CD8-positive, alpha-beta memory T cell (primary cell): ENCODE data around the gene SCGB1C2. TPM values are rescaled to one million over a fixed set of nuclear protein-coding genes. Genes with fewer than 3 reads are reported as not detected.
"Not testable (repeated sequence)": the region's sequence is repeated elsewhere in the genome, so short reads cannot be mapped to it uniquely, and the experiment has no call there.

Experiments used
- CTCF ChIA-PET: fragments of 350-600 bp; sonication (Branson Sonifier 250); formaldehyde crosslinking; loops from one replicate; lab custom pipeline; 2021; ENCODE audit warnings: antibody characterized with exemption; lab: Charles Lee
- POLR2A ChIA-PET: fragments of 350-600 bp; sonication (Branson Sonifier 250); formaldehyde crosslinking; loops from one replicate; lab custom pipeline; 2021; ENCODE audit warnings: antibody characterized with exemption; lab: Charles Lee
- DNase-seq, 5 donors: peaks; one replicate each; pipeline versions ENCODE4 v3.0.0 to v3.0.0-alpha.2; 2020 to 2022; ENCODE audit warnings: mixed read lengths in 1 of 5
- H3K27ac ChIP-seq: one replicate; pipeline ENCODE4 v1.7.0; 2013; ENCODE audit warnings: low read depth, mild to moderate bottlenecking, low read length, moderate library complexity
- H3K27me3 ChIP-seq: 2 replicates; pipeline ENCODE4 v1.7.0; 2013; ENCODE audit warnings: low read length, mild to moderate bottlenecking; ENCODE audit not compliant: insufficient read depth, poor library complexity, severe bottlenecking
- H3K36me3 ChIP-seq: 2 replicates; pipeline ENCODE4 v1.7.0; 2013; ENCODE audit warnings: mild to moderate bottlenecking, low read length, moderate library complexity; ENCODE audit not compliant: insufficient read depth
- H3K4me1 ChIP-seq: 2 replicates; pipeline ENCODE4 v1.7.0; 2013; ENCODE audit warnings: mild to moderate bottlenecking, low read length, moderate library complexity; ENCODE audit not compliant: insufficient read depth
- H3K4me3 ChIP-seq: 2 replicates; pipeline ENCODE4 v1.7.0; 2013; ENCODE audit warnings: mild to moderate bottlenecking, low read length
- H3K9me3 ChIP-seq: 2 replicates; pipeline ENCODE4 v1.7.0; 2013; ENCODE audit warnings: mild to moderate bottlenecking, low read length
- H3K27ac Mint-ChIP-seq, 8 donors: one replicate each; pipeline ENCODE4 v1.8.0; 2020 to 2021; ENCODE audit warnings: mixed read lengths in 8 of 8, mild to moderate bottlenecking in 6 of 8, inconsistent platforms in 3 of 8, moderate library complexity in 3 of 8
- H3K27me3 Mint-ChIP-seq, 2 donors: one replicate each; pipeline ENCODE4 v1.8.0; 2020 to 2021; ENCODE audit warnings: mixed read lengths in 2 of 2, mild to moderate bottlenecking in 1 of 2, moderate library complexity in 1 of 2
- H3K36me3 Mint-ChIP-seq, 3 donors: one replicate each; pipeline ENCODE4 v1.8.0; 2020 to 2021; ENCODE audit warnings: mixed read lengths in 3 of 3, inconsistent platforms in 1 of 3, mild to moderate bottlenecking in 1 of 3
- H3K4me1 Mint-ChIP-seq, 3 donors: one replicate each; pipeline ENCODE4 v1.8.0; 2020 to 2021; ENCODE audit warnings: mixed read lengths in 3 of 3, inconsistent platforms in 1 of 3, mild to moderate bottlenecking in 1 of 3
- H3K4me3 Mint-ChIP-seq, 7 donors: one replicate each; pipeline ENCODE4 v1.8.0; 2020 to 2021; ENCODE audit warnings: mixed read lengths in 7 of 7, mild to moderate bottlenecking in 6 of 7, moderate library complexity in 4 of 7, inconsistent platforms in 2 of 7
- H3K9me3 Mint-ChIP-seq, 5 donors: one replicate each; pipeline ENCODE4 v1.8.0; 2020 to 2022; ENCODE audit warnings: mixed read lengths in 5 of 5, mild to moderate bottlenecking in 3 of 5, moderate library complexity in 2 of 5, inconsistent platforms in 1 of 5
- polyA plus RNA-seq: library from polyadenylated mRNA; unstranded; fragments of 300-500 nt; fragmentation: Illumina TruSeq; gene quantifications from one replicate; pipeline ENCODE4 v1.2.3, GENCODE V29; 2021
- total RNA-seq, 2 experiments: library from RNA; stranded (reverse); gene quantifications; one replicate each; pipeline ENCODE4 v1.2.3, GENCODE V29; 2021

Gene SCGB1C2
- total RNA-seq (not detected), polyA plus RNA-seq (not detected)

DNA sequence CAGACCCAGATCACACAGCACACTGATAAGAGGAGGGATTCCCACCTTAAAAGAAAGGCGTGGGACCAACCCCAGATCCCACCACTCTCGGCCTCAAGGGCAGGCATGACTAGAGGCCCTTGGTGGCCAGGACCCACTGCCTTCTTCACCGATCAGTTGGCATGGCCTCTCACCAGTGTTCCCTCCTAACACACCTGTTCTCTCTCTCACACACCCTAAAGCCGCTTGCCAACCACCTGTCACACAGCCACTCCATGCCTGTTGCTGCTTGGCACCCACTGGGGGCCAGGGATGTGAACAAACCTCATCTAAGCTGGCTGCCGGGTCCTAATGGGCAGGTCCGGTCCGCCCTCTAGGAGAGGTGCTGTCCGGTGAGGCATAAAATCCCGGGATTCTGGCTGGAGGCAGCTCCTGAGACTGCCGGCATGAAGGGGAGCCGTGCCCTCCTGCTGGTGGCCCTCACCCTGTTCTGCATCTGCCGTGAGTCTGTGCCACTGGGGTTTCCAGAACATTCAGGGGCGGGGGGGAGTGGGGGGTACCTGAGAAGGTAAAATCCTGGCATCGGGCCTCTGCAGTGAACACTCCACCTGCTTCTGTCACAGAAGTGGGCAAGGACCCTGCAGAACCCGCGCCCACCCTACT, at the start of gene SCGB1C2:
SCGB1C2 (plus strand) TSS at position 404 of the 642 bp plus-strand sequence; CDS start at position 426, 22 bp downstream.
- DNase-seq, H3K4me3 ChIP-seq, H3K36me3 Mint-ChIP-seq, POLR2A ChIA-PET, H3K9me3 ChIP-seq, H3K27ac ChIP-seq, H3K27me3 Mint-ChIP-seq, H3K27me3 ChIP-seq, H3K4me1 Mint-ChIP-seq, H3K9me3 Mint-ChIP-seq, H3K4me1 ChIP-seq, H3K36me3 ChIP-seq, CTCF ChIA-PET: not testable (repeated sequence)
- Mint-ChIP-seq H3K27ac (peak within 1 kb of the TSS in 2 of 8 donors; percentile 4 to 48), H3K4me3 (peak within 1 kb of the TSS in 1 of 7 donors; percentile 56)

GRCh38 chr17:113111-113510, 24.3 kb upstream of the SCGB1C2 start:
- H3K27ac Mint-ChIP-seq, H3K4me1 Mint-ChIP-seq, H3K4me1 ChIP-seq, POLR2A ChIA-PET, H3K27me3 Mint-ChIP-seq, H3K36me3 Mint-ChIP-seq, H3K27ac ChIP-seq, H3K9me3 ChIP-seq, H3K27me3 ChIP-seq, DNase-seq, H3K36me3 ChIP-seq, H3K9me3 Mint-ChIP-seq, H3K4me3 Mint-ChIP-seq, H3K4me3 ChIP-seq, CTCF ChIA-PET: not testable (repeated sequence)

DNA sequence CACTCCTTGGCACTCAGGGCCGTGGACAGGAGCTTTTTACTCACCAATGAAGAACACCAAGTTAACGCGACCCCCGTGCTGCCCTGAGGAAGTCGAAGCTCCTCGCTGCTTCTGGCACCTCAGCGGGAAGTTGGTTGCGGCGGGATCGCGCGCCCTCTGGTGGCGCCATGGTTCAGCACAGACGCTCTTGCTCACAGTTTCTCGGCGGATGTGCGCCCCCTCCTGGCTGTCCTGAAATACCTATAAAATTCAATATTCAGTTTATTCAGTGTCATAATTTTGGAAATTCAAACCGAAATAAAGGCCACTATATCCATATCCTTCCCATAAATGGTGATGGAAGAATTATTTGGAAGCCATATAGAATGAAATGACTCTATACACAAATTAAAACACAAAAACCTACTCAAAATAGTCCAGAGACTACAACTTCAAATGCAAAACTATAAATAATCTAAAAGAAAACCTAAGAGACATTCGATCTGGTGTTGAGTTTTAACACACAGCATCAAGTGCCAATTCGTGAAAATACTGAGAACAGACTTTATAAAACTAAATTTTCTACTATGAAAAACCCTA, 18.9 kb upstream of the SCGB1C2 start:
- peak in 2 of 5 donors; percentile 64 to 68 for DNase-seq
- H3K27me3 Mint-ChIP-seq, POLR2A ChIA-PET, H3K9me3 ChIP-seq, H3K36me3 Mint-ChIP-seq, H3K27me3 ChIP-seq, CTCF ChIA-PET, H3K4me1 ChIP-seq, H3K36me3 ChIP-seq, H3K4me3 Mint-ChIP-seq, H3K4me1 Mint-ChIP-seq, H3K9me3 Mint-ChIP-seq, H3K4me3 ChIP-seq, H3K27ac ChIP-seq, H3K27ac Mint-ChIP-seq: not testable (repeated sequence)

DNA sequence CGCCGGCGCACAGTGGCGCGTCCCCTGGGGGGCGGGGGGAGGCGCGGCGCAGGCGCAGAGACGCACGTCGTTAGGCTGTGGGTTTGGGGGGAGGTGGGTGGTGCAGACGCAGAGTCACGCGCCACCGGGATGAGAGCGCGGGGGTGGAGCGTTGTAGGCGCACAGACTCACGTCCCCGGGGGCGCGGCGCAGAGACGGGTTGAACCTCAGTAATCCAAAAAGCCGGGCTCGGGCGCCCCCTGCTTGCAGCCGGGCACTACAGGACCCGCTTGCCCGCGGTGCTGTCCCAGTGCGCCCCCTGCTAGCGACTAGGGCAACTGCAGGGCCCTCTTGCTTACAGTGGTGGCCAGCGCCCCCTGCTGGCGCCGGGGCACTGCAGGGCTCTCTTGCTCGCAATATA, 3.4 kb upstream of the SCGB1C2 start:
- H3K36me3 ChIP-seq, CTCF ChIA-PET, DNase-seq, H3K4me3 ChIP-seq, H3K9me3 ChIP-seq, H3K4me1 ChIP-seq, H3K36me3 Mint-ChIP-seq, POLR2A ChIA-PET, H3K27ac Mint-ChIP-seq, H3K4me1 Mint-ChIP-seq, H3K4me3 Mint-ChIP-seq, H3K9me3 Mint-ChIP-seq, H3K27me3 ChIP-seq, H3K27me3 Mint-ChIP-seq, H3K27ac ChIP-seq: not testable (repeated sequence)

- H3K4me1 ChIP-seq, CTCF ChIA-PET, H3K9me3 ChIP-seq, H3K27ac Mint-ChIP-seq, H3K27ac ChIP-seq, H3K27me3 ChIP-seq, H3K27me3 Mint-ChIP-seq, H3K36me3 Mint-ChIP-seq, POLR2A ChIA-PET, H3K4me1 Mint-ChIP-seq, H3K9me3 Mint-ChIP-seq, H3K36me3 ChIP-seq, H3K4me3 ChIP-seq, H3K4me3 Mint-ChIP-seq: not testable (repeated sequence)
- DNase-seq: peak in 1 of 5 donors; percentile 46
Observed at GRCh38 chr17:134332-134785, 3.0 kb upstream of the SCGB1C2 start.

DNA sequence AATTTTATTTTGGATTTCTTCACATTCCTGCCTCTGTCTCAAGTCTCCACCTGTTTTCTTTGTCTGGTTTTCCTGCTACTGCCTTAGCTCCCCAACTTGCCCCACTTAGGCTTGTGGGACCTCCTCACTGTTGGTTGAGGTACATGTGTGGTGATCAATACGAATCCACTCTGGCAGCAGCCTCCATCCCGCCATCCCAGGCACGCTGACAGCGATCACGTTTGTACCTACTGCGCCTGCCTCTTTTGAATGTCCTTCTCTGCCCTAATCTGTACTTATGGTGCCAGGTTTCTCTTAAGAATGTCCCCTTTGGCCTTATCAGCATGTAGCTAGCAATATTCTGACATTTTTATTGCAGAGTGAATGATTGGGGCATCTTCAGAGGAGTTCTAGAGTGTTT, 2.3 kb upstream of the SCGB1C2 start:
- H3K36me3 Mint-ChIP-seq, H3K9me3 Mint-ChIP-seq, H3K36me3 ChIP-seq, H3K9me3 ChIP-seq, H3K4me1 ChIP-seq, POLR2A ChIA-PET, H3K27ac Mint-ChIP-seq, H3K27me3 Mint-ChIP-seq, H3K4me3 Mint-ChIP-seq, H3K27ac ChIP-seq, H3K27me3 ChIP-seq, H3K4me3 ChIP-seq, DNase-seq, H3K4me1 Mint-ChIP-seq, CTCF ChIA-PET: not testable (repeated sequence)

GRCh38 chr17:135895-136294, 1.5 kb upstream of the SCGB1C2 start:
- H3K4me3 ChIP-seq, H3K27me3 ChIP-seq, H3K4me3 Mint-ChIP-seq, H3K27me3 Mint-ChIP-seq, CTCF ChIA-PET, H3K27ac ChIP-seq, H3K9me3 ChIP-seq, H3K36me3 ChIP-seq, H3K9me3 Mint-ChIP-seq, H3K27ac Mint-ChIP-seq, H3K36me3 Mint-ChIP-seq, DNase-seq, POLR2A ChIA-PET, H3K4me1 ChIP-seq, H3K4me1 Mint-ChIP-seq: not testable (repeated sequence)

GRCh38 chr17:136531-136930, 838 bp upstream of the SCGB1C2 start:
- H3K36me3 ChIP-seq, H3K9me3 ChIP-seq, H3K4me1 Mint-ChIP-seq, H3K4me3 ChIP-seq, H3K27me3 ChIP-seq, H3K27me3 Mint-ChIP-seq, POLR2A ChIA-PET, CTCF ChIA-PET, H3K27ac ChIP-seq, H3K4me1 ChIP-seq, H3K36me3 Mint-ChIP-seq, H3K9me3 Mint-ChIP-seq: not testable (repeated sequence)
- DNase-seq: peak; percentile 59 to 80 (median 66)
- Mint-ChIP-seq H3K4me3 (peak overlapping the region in 1 of 7 donors; percentile 56), H3K27ac (peak overlapping the region in 2 of 8 donors; percentile 4 to 48)
